ENCODE results near the gene GFOD2.

Gene GFOD2, protein sequence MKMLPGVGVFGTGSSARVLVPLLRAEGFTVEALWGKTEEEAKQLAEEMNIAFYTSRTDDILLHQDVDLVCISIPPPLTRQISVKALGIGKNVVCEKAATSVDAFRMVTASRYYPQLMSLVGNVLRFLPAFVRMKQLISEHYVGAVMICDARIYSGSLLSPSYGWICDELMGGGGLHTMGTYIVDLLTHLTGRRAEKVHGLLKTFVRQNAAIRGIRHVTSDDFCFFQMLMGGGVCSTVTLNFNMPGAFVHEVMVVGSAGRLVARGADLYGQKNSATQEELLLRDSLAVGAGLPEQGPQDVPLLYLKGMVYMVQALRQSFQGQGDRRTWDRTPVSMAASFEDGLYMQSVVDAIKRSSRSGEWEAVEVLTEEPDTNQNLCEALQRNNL

DNA sequence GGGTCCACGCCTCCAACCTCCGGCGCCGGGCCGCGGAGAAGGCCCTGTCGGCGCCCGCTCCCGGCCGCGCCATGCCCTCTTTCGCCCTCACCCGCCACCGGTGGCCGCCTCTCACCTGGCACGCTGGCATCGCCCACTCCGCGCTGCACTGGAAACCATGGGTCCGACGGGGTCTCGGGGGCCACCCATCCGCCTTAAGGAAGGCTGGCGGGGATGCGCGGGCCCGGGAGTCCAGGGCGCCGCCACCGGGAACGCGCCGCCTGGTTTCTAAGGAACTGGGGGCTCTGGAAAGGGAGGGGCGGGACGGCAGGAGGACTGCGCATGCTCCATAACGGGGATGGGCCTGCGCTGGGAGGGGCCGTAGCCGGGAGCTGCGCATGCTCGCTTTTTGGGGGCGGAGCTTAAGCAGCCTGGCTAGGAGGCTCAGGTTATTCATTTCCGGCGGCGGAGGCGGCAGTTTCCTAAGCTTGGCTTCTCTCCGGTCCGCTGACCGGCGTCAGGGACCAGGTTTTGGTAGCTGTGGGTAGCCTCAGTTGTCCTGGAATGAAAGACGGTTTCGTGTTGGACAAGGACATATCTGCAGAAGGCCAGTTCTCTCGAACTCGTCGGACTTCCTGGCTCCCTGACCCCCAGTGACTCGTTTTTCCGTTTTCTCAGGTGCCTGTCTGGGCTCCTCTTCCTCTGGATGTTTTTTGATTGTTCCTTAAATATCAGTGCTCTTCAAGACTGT is at the start of gene GFOD2:
GFOD2 (minus strand) TSS at position 269 of the 730 bp plus-strand sequence. CDS start 33,601 bp downstream, outside the sequence.
- peaks cover 41 to 71% (median 53%) of the 10 kb centered on the region in 10 experiments for H3K4me1 ChIP-seq
- TF ChIP-seq Cebpa-rat (IDR thresholded peaks at IDR 0.05), result no peak
- peaks cover 4 to 32% (median 18%) of the 10 kb centered on the region in 11 experiments; a peak in 19 of 22 replicates for H3K36me3 ChIP-seq

GRCh38 chr16:67767953-67768352 is 48.8 kb upstream of the GFOD2 start:
- Histone ChIP-seq H3K36me3 (peaks cover 54 to 99% (median 90%) of the 10 kb centered on the region in 11 experiments), H3K9me3 (replicated peaks in 1 of 11) (no peaks in the 10 kb centered on the region), H4K20me1 (peaks cover 0 to 95% (median 22%) of the 10 kb centered on the region in 11 experiments; a peak in 14 of 22 replicates), H3K4me2 (no peak overlapping the region), H3K27me3 (no peaks in the 10 kb centered on the region), H3K27ac (no peak overlapping the region), H3K9ac (no peak overlapping the region), H3K4me3 (no peak overlapping the region), H3K4me1 (peaks cover 0 to 9% (median 7%) of the 10 kb centered on the region in 10 experiments; a peak in 13 of 20 replicates)
- TF ChIP-seq Cebpa-rat (IDR thresholded peaks at IDR 0.05), result no peak

More for the DNA sequence above, at the start of gene GFOD2:
- peak within 1 kb of the TSS; percentile 71 to 94 (median 88) for H3K4me3 ChIP-seq
- H3K4me2 ChIP-seq, result peak within 1 kb of the TSS; percentile 85 to 100 (median 97)
- no peaks in the 10 kb centered on the region for H3K9me3 ChIP-seq (replicated peaks in 1 of 11)
- no peaks in the 10 kb centered on the region for H3K27me3 ChIP-seq
- H3K27ac ChIP-seq, result peak within 1 kb of the TSS; percentile 79 to 95 (median 86)
- peak within 1 kb of the TSS; percentile 75 to 92 (median 86) for H3K9ac ChIP-seq
- peaks cover 0 to 41% (median 18%) of the 10 kb centered on the region in 11 experiments; a peak in 14 of 22 replicates for H4K20me1 ChIP-seq

- Histone ChIP-seq H4K20me1 (peaks cover 0 to 95% (median 28%) of the 10 kb centered on the region in 11 experiments; a peak in 14 of 22 replicates), H3K27me3 (no peaks in the 10 kb centered on the region), H3K4me3 (no peak overlapping the region)
These were observed 47.2 kb upstream of the GFOD2 start for GRCh38 chr16:67766291-67766690.

GRCh38 chr16:67764158-67764667 is 45.1 kb upstream of the GFOD2 start:
- H3K36me3 ChIP-seq, result peaks cover 35 to 87% (median 64%) of the 10 kb centered on the region in 11 experiments
- no peak overlapping the region for H3K4me2 ChIP-seq
- H3K4me1 ChIP-seq, result peaks cover 10 to 15% (median 14%) of the 10 kb centered on the region in 10 experiments; a peak in 18 of 20 replicates
- no peaks in the 10 kb centered on the region for H3K27me3 ChIP-seq
- no peak overlapping the region for H3K27ac ChIP-seq
- no peaks in the 10 kb centered on the region for H3K9me3 ChIP-seq (replicated peaks in 1 of 11)
- peaks cover 17 to 96% (median 41%) of the 10 kb centered on the region in 11 experiments; a peak in 19 of 22 replicates for H4K20me1 ChIP-seq
- no peak overlapping the region for H3K4me3 ChIP-seq
- no peak for TF ChIP-seq Cebpa-rat (IDR thresholded peaks at IDR 0.05)
- no peak overlapping the region for H3K9ac ChIP-seq

More at GRCh38 chr16:67766291-67766690, 47.2 kb upstream of the GFOD2 start:
- Histone ChIP-seq H3K9me3 (replicated peaks in 1 of 11) (no peaks in the 10 kb centered on the region), H3K9ac (no peak overlapping the region), H3K27ac (no peak overlapping the region), H3K4me1 (peaks cover 0 to under 1% (median 0%) of the 10 kb centered on the region in 10 experiments; a peak in 7 of 20 replicates), H3K36me3 (peaks cover 51 to 99% (median 78%) of the 10 kb centered on the region in 11 experiments), H3K4me2 (no peak overlapping the region)
- TF ChIP-seq Cebpa-rat (IDR thresholded peaks at IDR 0.05), result no peak

DNA sequence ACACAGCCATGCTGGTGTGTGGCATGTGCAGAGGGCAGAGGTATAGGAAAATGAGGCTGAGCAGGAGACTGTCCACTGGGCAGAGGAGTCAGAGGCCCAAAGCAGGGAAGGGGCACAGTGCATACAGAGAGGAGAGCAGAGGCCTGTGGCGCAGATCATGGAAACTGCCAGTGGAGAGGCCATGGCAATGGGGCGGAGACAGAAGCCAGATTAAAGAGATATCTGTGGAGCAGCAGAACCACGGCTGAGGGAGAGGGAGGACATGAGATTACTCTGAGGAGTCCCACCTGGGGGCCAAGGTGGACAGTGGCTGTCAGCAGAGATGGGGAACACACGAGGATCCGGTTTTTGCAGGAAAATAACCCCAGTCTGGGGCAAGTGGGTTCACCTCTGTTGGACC is 44.0 kb upstream of the GFOD2 start:
- Histone ChIP-seq H3K4me2 (no peak overlapping the region), H4K20me1 (peaks cover 26 to 96% (median 52%) of the 10 kb centered on the region in 11 experiments; a peak in 20 of 22 replicates), H3K4me1 (peaks cover 10 to 15% (median 14%) of the 10 kb centered on the region in 10 experiments; a peak in 18 of 20 replicates), H3K36me3 (peaks cover 36 to 87% (median 64%) of the 10 kb centered on the region in 11 experiments), H3K27ac (no peak overlapping the region), H3K4me3 (no peak overlapping the region), H3K9me3 (replicated peaks in 1 of 11) (no peaks in the 10 kb centered on the region), H3K9ac (no peak overlapping the region), H3K27me3 (no peaks in the 10 kb centered on the region)
- TF ChIP-seq Cebpa-rat (IDR thresholded peaks at IDR 0.05), result no peak

- Histone ChIP-seq H3K27me3 (no peaks in the 10 kb centered on the region), H3K4me3 (no peak overlapping the region), H3K4me2 (no peak overlapping the region), H3K36me3 (peaks cover 38 to 87% (median 64%) of the 10 kb centered on the region in 11 experiments), H3K4me1 (peaks cover 10 to 15% (median 14%) of the 10 kb centered on the region in 10 experiments; a peak in 18 of 20 replicates), H3K9ac (no peak overlapping the region), H3K27ac (no peak overlapping the region), H4K20me1 (peaks cover 30 to 96% (median 58%) of the 10 kb centered on the region in 11 experiments; a peak in 21 of 22 replicates), H3K9me3 (replicated peaks in 1 of 11) (no peaks in the 10 kb centered on the region)
- TF ChIP-seq Cebpa-rat (IDR thresholded peaks at IDR 0.05), result no peak
These were observed 43.3 kb upstream of the GFOD2 start for GRCh38 chr16:67762385-67762784.

DNA sequence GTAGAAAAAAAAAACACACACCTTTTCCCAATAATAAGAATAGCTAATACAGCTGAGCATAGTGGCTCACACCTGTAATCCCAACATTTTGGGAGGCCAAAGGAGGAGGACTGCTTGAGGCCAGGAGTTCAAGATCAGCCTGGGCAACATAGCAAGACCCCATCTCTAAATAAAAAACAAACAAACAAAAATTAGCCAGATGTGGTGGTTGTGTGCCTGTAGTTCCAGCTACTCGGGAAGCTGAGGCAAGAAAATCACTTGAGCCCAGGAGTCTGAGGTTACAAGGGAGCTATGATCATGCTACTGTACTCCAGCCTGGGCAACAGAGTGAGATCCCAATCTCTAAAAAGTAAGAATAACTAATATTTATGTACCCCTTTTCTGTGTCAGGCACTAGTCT is 42.8 kb upstream of the GFOD2 start:
- H3K9me3 ChIP-seq (replicated peaks in 1 of 11), result no peaks in the 10 kb centered on the region
- H3K4me1 ChIP-seq, result peaks cover 10 to 15% (median 14%) of the 10 kb centered on the region in 10 experiments; a peak in 18 of 20 replicates
- H3K27ac ChIP-seq, result no peak overlapping the region
- peaks cover 30 to 96% (median 58%) of the 10 kb centered on the region in 11 experiments; a peak in 21 of 22 replicates for H4K20me1 ChIP-seq
- no peak overlapping the region for H3K4me2 ChIP-seq
- no peak overlapping the region for H3K4me3 ChIP-seq
- H3K27me3 ChIP-seq, result no peaks in the 10 kb centered on the region
- H3K36me3 ChIP-seq, result peaks cover 34 to 87% (median 64%) of the 10 kb centered on the region in 11 experiments
- no peak for TF ChIP-seq Cebpa-rat (IDR thresholded peaks at IDR 0.05)
- H3K9ac ChIP-seq, result no peak overlapping the region

DNA sequence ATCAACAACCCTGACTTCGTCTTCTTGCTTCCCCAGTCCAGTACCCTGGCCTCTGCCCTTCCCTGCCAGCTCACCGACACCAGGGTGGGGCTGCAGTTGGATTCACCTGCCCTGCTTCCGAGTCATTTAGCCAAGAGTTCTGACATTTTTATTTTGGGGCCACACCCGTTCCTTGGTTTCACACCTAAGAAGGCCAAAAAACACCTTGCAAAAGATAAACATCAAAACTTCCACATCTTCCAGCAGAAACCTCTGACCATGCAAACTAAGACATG is 41.8 kb upstream of the GFOD2 start:
- H3K27me3 ChIP-seq, result no peaks in the 10 kb centered on the region
- H3K4me1 ChIP-seq, result peaks cover 10 to 22% (median 18%) of the 10 kb centered on the region in 10 experiments; a peak in 18 of 20 replicates
- H3K27ac ChIP-seq, result peak overlapping the region in 1 of 11 experiments; percentile 18; a peak in 1 of 22 replicates
- H3K4me3 ChIP-seq, result no peak overlapping the region
- peak overlapping the region in 4 of 11 experiments; percentile 5 to 44 (median 34); a peak in 4 of 22 replicates for H3K9ac ChIP-seq
- H3K36me3 ChIP-seq, result peaks cover 34 to 87% (median 58%) of the 10 kb centered on the region in 11 experiments
- no peaks in the 10 kb centered on the region for H3K9me3 ChIP-seq (replicated peaks in 1 of 11)
- peaks cover 32 to 96% (median 59%) of the 10 kb centered on the region in 11 experiments; a peak in 21 of 22 replicates for H4K20me1 ChIP-seq
- no peak for TF ChIP-seq Cebpa-rat (IDR thresholded peaks at IDR 0.05)
- H3K4me2 ChIP-seq, result peak overlapping the region in 9 of 11 experiments; percentile 1 to 34 (median 23); a peak in 8 of 22 replicates
